Measurements from ENCODE around the gene LAMTOR4.

LAMTOR4 gene

GRCh38 chr7:100160067-100160466, 11.3 kb downstream of the LAMTOR4 start:
- H3K36me3 ChIP-seq (ENCODE audit: control insufficient read depth in 2 of 2, insufficient read depth in 2 of 2, low read length in 2 of 2), result peaks cover 15 to 19% of the 10 kb centered on the region in 2 donors
- no peak overlapping the region for H3K27ac ChIP-seq (ENCODE audit: low read depth in 2 of 2, low read length in 2 of 2)
- no peaks in the 10 kb centered on the region for H3K9me3 ChIP-seq (ENCODE audit: control insufficient read depth in 2 of 2, low read length in 2 of 2)
- no peak overlapping the region for H3K4me3 ChIP-seq (ENCODE audit: low read length in 2 of 2)
- H3K9ac ChIP-seq (ENCODE audit: low read depth in 1 of 2, low read length in 2 of 2), result no peak overlapping the region
- peaks cover 40 to 44% of the 10 kb centered on the region in 2 donors for H3K4me1 ChIP-seq (ENCODE audit: control insufficient read depth in 2 of 2, insufficient read depth in 2 of 2, low read length in 2 of 2)
- H3K27me3 ChIP-seq (ENCODE audit: control insufficient read depth in 2 of 2, insufficient read depth in 2 of 2, low read length in 2 of 2), result no peaks in the 10 kb centered on the region

GRCh38 chr7:100163006-100163531, 14.4 kb downstream of the LAMTOR4 start:
- no peaks in the 10 kb centered on the region for H3K36me3 ChIP-seq (ENCODE audit: control insufficient read depth in 2 of 2, insufficient read depth in 2 of 2, low read length in 2 of 2)
- H3K4me1 ChIP-seq (ENCODE audit: control insufficient read depth in 2 of 2, insufficient read depth in 2 of 2, low read length in 2 of 2), result peaks cover 23 to 31% of the 10 kb centered on the region in 2 donors
- H3K4me3 ChIP-seq (ENCODE audit: low read length in 2 of 2), result no peak overlapping the region
- H3K27ac ChIP-seq (ENCODE audit: low read depth in 2 of 2, low read length in 2 of 2), result peak overlapping the region; percentile 70 to 75
- no peaks in the 10 kb centered on the region for H3K9me3 ChIP-seq (ENCODE audit: control insufficient read depth in 2 of 2, low read length in 2 of 2)
- peaks cover 0 to 2% of the 10 kb centered on the region in 2 donors for H3K27me3 ChIP-seq (ENCODE audit: control insufficient read depth in 2 of 2, insufficient read depth in 2 of 2, low read length in 2 of 2)
- H3K9ac ChIP-seq (ENCODE audit: low read depth in 1 of 2, low read length in 2 of 2), result peak overlapping the region in 1 of 2 donors; percentile 2

- Histone ChIP-seq H3K4me1 (ENCODE audit: control insufficient read depth in 2 of 2, insufficient read depth in 2 of 2, low read length in 2 of 2) (peaks cover 27 to 35% of the 10 kb centered on the region in 2 donors), H3K27me3 (ENCODE audit: control insufficient read depth in 2 of 2, insufficient read depth in 2 of 2, low read length in 2 of 2) (peaks cover 0 to 2% of the 10 kb centered on the region in 2 donors), H3K36me3 (ENCODE audit: control insufficient read depth in 2 of 2, insufficient read depth in 2 of 2, low read length in 2 of 2) (no peaks in the 10 kb centered on the region), H3K27ac (ENCODE audit: low read depth in 2 of 2, low read length in 2 of 2) (no peak overlapping the region), H3K9me3 (ENCODE audit: control insufficient read depth in 2 of 2, low read length in 2 of 2) (no peaks in the 10 kb centered on the region), H3K9ac (ENCODE audit: low read depth in 1 of 2, low read length in 2 of 2) (no peak overlapping the region), H3K4me3 (ENCODE audit: low read length in 2 of 2) (no peak overlapping the region)
Observed at GRCh38 chr7:100163871-100164270, 15.2 kb downstream of the LAMTOR4 start.

- no peaks in the 10 kb centered on the region for H3K36me3 ChIP-seq (ENCODE audit: control insufficient read depth in 2 of 2, insufficient read depth in 2 of 2, low read length in 2 of 2)
- H3K9me3 ChIP-seq (ENCODE audit: control insufficient read depth in 2 of 2, low read length in 2 of 2), result no peaks in the 10 kb centered on the region
- no peak overlapping the region for H3K27ac ChIP-seq (ENCODE audit: low read depth in 2 of 2, low read length in 2 of 2)
- H3K27me3 ChIP-seq (ENCODE audit: control insufficient read depth in 2 of 2, insufficient read depth in 2 of 2, low read length in 2 of 2), result peaks cover 0 to 2% of the 10 kb centered on the region in 2 donors
- H3K9ac ChIP-seq (ENCODE audit: low read depth in 1 of 2, low read length in 2 of 2), result no peak overlapping the region
- H3K4me3 ChIP-seq (ENCODE audit: low read length in 2 of 2), result no peak overlapping the region
- H3K4me1 ChIP-seq (ENCODE audit: control insufficient read depth in 2 of 2, insufficient read depth in 2 of 2, low read length in 2 of 2), result peaks cover 26 to 36% of the 10 kb centered on the region in 2 donors
Observed at GRCh38 chr7:100166317-100166940, 17.7 kb downstream of the LAMTOR4 start.

GRCh38 chr7:100166970-100167911, 18.5 kb downstream of the LAMTOR4 start:
- H3K4me3 ChIP-seq (ENCODE audit: low read length in 2 of 2), result peak overlapping the region; percentile 65 to 74
- peak overlapping the region; percentile 54 to 59 for H3K9ac ChIP-seq (ENCODE audit: low read depth in 1 of 2, low read length in 2 of 2)
- no peaks in the 10 kb centered on the region for H3K9me3 ChIP-seq (ENCODE audit: control insufficient read depth in 2 of 2, low read length in 2 of 2)
- H3K27me3 ChIP-seq (ENCODE audit: control insufficient read depth in 2 of 2, insufficient read depth in 2 of 2, low read length in 2 of 2), result peaks cover 0 to 2% of the 10 kb centered on the region in 2 donors
- peaks cover 32 to 36% of the 10 kb centered on the region in 2 donors for H3K4me1 ChIP-seq (ENCODE audit: control insufficient read depth in 2 of 2, insufficient read depth in 2 of 2, low read length in 2 of 2)
- H3K27ac ChIP-seq (ENCODE audit: low read depth in 2 of 2, low read length in 2 of 2), result peak overlapping the region in 1 of 2 donors; percentile 69
- no peaks in the 10 kb centered on the region for H3K36me3 ChIP-seq (ENCODE audit: control insufficient read depth in 2 of 2, insufficient read depth in 2 of 2, low read length in 2 of 2)

- peaks cover 29 to 35% of the 10 kb centered on the region in 2 donors for H3K4me1 ChIP-seq (ENCODE audit: control insufficient read depth in 2 of 2, insufficient read depth in 2 of 2, low read length in 2 of 2)
- peak overlapping the region; percentile 65 to 74 for H3K4me3 ChIP-seq (ENCODE audit: low read length in 2 of 2)
- H3K9ac ChIP-seq (ENCODE audit: low read depth in 1 of 2, low read length in 2 of 2), result peak overlapping the region; percentile 54 to 59
- no peaks in the 10 kb centered on the region for H3K9me3 ChIP-seq (ENCODE audit: control insufficient read depth in 2 of 2, low read length in 2 of 2)
- H3K27me3 ChIP-seq (ENCODE audit: control insufficient read depth in 2 of 2, insufficient read depth in 2 of 2, low read length in 2 of 2), result peaks cover 0 to 2% of the 10 kb centered on the region in 2 donors
- no peaks in the 10 kb centered on the region for H3K36me3 ChIP-seq (ENCODE audit: control insufficient read depth in 2 of 2, insufficient read depth in 2 of 2, low read length in 2 of 2)
- H3K27ac ChIP-seq (ENCODE audit: low read depth in 2 of 2, low read length in 2 of 2), result peak overlapping the region; percentile 69 to 70
Observed at GRCh38 chr7:100167912-100168323, 19.2 kb downstream of the LAMTOR4 start.

GRCh38 chr7:100169147-100169850, 20.6 kb downstream of the LAMTOR4 start:
- peaks cover 0 to 2% of the 10 kb centered on the region in 2 donors for H3K27me3 ChIP-seq (ENCODE audit: control insufficient read depth in 2 of 2, insufficient read depth in 2 of 2, low read length in 2 of 2)
- no peak overlapping the region for H3K9ac ChIP-seq (ENCODE audit: low read depth in 1 of 2, low read length in 2 of 2)
- no peaks in the 10 kb centered on the region for H3K36me3 ChIP-seq (ENCODE audit: control insufficient read depth in 2 of 2, insufficient read depth in 2 of 2, low read length in 2 of 2)
- no peak overlapping the region for H3K4me3 ChIP-seq (ENCODE audit: low read length in 2 of 2)
- H3K27ac ChIP-seq (ENCODE audit: low read depth in 2 of 2, low read length in 2 of 2), result no peak overlapping the region
- peaks cover 26 to 27% of the 10 kb centered on the region in 2 donors for H3K4me1 ChIP-seq (ENCODE audit: control insufficient read depth in 2 of 2, insufficient read depth in 2 of 2, low read length in 2 of 2)
- H3K9me3 ChIP-seq (ENCODE audit: control insufficient read depth in 2 of 2, low read length in 2 of 2), result no peaks in the 10 kb centered on the region

- Histone ChIP-seq H3K4me1 (ENCODE audit: control insufficient read depth in 2 of 2, insufficient read depth in 2 of 2, low read length in 2 of 2) (peaks cover 26 to 27% of the 10 kb centered on the region in 2 donors), H3K4me3 (ENCODE audit: low read length in 2 of 2) (no peak overlapping the region), H3K9ac (ENCODE audit: low read depth in 1 of 2, low read length in 2 of 2) (no peak overlapping the region)
Observed at GRCh38 chr7:100170101-100170897, 21.6 kb downstream of the LAMTOR4 start.

GRCh38 chr7:100171087-100171681, 22.5 kb downstream of the LAMTOR4 start:
- peak overlapping the region; percentile 31 to 42 for H3K4me3 ChIP-seq (ENCODE audit: low read length in 2 of 2)
- no peaks in the 10 kb centered on the region for H3K36me3 ChIP-seq (ENCODE audit: control insufficient read depth in 2 of 2, insufficient read depth in 2 of 2, low read length in 2 of 2)
- H3K27ac ChIP-seq (ENCODE audit: low read depth in 2 of 2, low read length in 2 of 2), result no peak overlapping the region
- H3K9me3 ChIP-seq (ENCODE audit: control insufficient read depth in 2 of 2, low read length in 2 of 2), result no peaks in the 10 kb centered on the region
- H3K4me1 ChIP-seq (ENCODE audit: control insufficient read depth in 2 of 2, insufficient read depth in 2 of 2, low read length in 2 of 2), result peaks cover 26 to 27% of the 10 kb centered on the region in 2 donors
- H3K9ac ChIP-seq (ENCODE audit: low read depth in 1 of 2, low read length in 2 of 2), result peak overlapping the region in 1 of 2 donors; percentile 55
- peaks cover 0 to 2% of the 10 kb centered on the region in 2 donors for H3K27me3 ChIP-seq (ENCODE audit: control insufficient read depth in 2 of 2, insufficient read depth in 2 of 2, low read length in 2 of 2)

More at GRCh38 chr7:100170101-100170897, 21.6 kb downstream of the LAMTOR4 start:
- Histone ChIP-seq H3K27me3 (ENCODE audit: control insufficient read depth in 2 of 2, insufficient read depth in 2 of 2, low read length in 2 of 2) (peaks cover 0 to 2% of the 10 kb centered on the region in 2 donors), H3K36me3 (ENCODE audit: control insufficient read depth in 2 of 2, insufficient read depth in 2 of 2, low read length in 2 of 2) (no peaks in the 10 kb centered on the region), H3K27ac (ENCODE audit: low read depth in 2 of 2, low read length in 2 of 2) (no peak overlapping the region), H3K9me3 (ENCODE audit: control insufficient read depth in 2 of 2, low read length in 2 of 2) (no peaks in the 10 kb centered on the region)
